PFSK-1 (cell line): ENCODE results near the gene KLHL21.

ENCODE experiments used
- FOXP2 ChIP-seq: optimal IDR thresholded peaks from 2 replicates; pipeline ENCODE3; 2011; ENCODE audit warnings: borderline replicate concordance, control low read depth, inconsistent platforms; ENCODE audit not compliant: insufficient read depth; ENCODE audit errors: extremely low read length, extremely low read depth
- POLR2AphosphoS5 ChIP-seq: IDR thresholded peaks from 2 replicates; pipeline ENCODE4 v1.6.1; 2012; ENCODE audit warnings: low read depth, mild to moderate bottlenecking, control low read depth, low read length, moderate library complexity
- SIN3A ChIP-seq: IDR thresholded peaks from 2 replicates; pipeline ENCODE4 v1.6.1; 2012; ENCODE audit warnings: mild to moderate bottlenecking, low read length, moderate library complexity, borderline replicate concordance; ENCODE audit not compliant: insufficient read depth
- TAF1 ChIP-seq: IDR thresholded peaks from 2 replicates; pipeline ENCODE4 v1.6.1; 2012; ENCODE audit warnings: low read length, control low read depth, borderline replicate concordance; ENCODE audit not compliant: insufficient read depth
- TF ChIP-seq, protein P1 (sequence below), 2 experiments: IDR thresholded peaks; 2 replicates each; pipeline versions ENCODE4 v1.6.1 to v1.8.0; 2011 to 2012; ENCODE audit warnings: low read depth in 2 of 2, low read length in 2 of 2, control low read depth in 1 of 2, inconsistent platforms in 1 of 2, mild to moderate bottlenecking in 1 of 2, moderate library complexity in 1 of 2; ENCODE audit not compliant: insufficient read depth in 1 of 2

The KLHL21 gene

DNA sequence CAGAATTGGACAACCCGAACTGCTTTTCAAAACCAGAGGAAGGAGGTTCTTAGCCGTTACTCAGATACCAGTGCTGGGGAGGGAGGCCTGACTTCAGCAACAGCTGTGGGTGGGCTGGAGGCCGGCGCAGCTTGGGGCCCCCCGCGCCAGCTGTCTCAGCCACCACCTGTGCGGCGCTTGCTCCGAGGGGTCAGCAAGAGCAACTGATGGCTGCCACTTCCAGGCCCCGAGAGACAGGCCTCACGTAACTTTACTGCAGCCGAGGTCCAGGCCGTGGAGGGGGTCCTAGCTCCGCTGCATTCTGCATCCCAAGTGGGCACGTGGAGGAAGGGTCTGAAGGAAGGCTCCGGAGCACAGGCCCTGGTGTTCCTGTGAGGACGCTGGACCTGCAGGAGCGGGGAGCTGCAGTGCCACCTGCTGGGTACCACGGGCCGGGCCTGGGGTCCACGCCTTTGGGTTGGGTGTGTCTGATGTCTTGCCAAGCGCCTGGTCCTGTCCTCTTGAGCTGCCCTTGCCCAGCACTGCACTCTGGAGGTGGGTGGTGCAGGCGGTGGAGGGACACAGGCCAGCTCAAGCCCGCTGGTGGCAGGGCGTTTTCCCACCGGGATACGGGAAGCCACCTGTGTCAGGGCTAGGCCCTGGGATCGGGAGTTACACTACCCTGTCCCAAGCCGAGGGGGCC lies 31.8 kb upstream of the KLHL21 start:
- TF ChIP-seq, protein P1, sequence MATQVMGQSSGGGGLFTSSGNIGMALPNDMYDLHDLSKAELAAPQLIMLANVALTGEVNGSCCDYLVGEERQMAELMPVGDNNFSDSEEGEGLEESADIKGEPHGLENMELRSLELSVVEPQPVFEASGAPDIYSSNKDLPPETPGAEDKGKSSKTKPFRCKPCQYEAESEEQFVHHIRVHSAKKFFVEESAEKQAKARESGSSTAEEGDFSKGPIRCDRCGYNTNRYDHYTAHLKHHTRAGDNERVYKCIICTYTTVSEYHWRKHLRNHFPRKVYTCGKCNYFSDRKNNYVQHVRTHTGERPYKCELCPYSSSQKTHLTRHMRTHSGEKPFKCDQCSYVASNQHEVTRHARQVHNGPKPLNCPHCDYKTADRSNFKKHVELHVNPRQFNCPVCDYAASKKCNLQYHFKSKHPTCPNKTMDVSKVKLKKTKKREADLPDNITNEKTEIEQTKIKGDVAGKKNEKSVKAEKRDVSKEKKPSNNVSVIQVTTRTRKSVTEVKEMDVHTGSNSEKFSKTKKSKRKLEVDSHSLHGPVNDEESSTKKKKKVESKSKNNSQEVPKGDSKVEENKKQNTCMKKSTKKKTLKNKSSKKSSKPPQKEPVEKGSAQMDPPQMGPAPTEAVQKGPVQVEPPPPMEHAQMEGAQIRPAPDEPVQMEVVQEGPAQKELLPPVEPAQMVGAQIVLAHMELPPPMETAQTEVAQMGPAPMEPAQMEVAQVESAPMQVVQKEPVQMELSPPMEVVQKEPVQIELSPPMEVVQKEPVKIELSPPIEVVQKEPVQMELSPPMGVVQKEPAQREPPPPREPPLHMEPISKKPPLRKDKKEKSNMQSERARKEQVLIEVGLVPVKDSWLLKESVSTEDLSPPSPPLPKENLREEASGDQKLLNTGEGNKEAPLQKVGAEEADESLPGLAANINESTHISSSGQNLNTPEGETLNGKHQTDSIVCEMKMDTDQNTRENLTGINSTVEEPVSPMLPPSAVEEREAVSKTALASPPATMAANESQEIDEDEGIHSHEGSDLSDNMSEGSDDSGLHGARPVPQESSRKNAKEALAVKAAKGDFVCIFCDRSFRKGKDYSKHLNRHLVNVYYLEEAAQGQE (IDR thresholded peaks at IDR 0.05; ENCODE audit: insufficient read depth in 1 of 2, low read depth in 2 of 2, low read length in 2 of 2) = no peak
- TF ChIP-seq POLR2AphosphoS5 (no peak), FOXP2 (no peak), SIN3A (no peak), TAF1 (no peak)

- TF ChIP-seq, protein P1 (IDR thresholded peaks at IDR 0.05; ENCODE audit: insufficient read depth in 1 of 2, low read depth in 2 of 2, low read length in 2 of 2) = no peak
- TF ChIP-seq FOXP2 (no peak), SIN3A (no peak), TAF1 (no peak), POLR2AphosphoS5 (no peak)
Observed at GRCh38 chr1:6632588-6633514, 30.2 kb upstream of the KLHL21 start.

DNA sequence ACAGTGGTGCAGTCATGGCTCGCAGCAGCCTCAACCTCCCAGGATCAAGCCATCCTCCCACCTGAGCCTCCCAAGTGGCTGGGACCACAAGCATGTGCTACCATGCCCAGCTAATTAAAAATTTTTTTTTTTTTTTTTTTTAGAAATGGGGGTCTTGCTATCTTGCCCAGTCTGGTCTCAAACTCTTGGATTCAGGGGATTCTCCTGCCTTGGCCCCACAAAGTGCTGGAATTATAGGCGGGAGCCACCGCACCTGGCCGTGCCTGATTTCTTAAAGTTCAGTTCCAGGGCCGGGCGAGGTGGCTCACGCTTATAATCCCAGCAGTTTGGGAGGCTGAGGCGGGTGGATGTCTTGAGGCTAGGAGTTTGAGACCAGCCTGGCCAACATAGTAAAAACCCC lies 28.4 kb upstream of the KLHL21 start:
- no peak for TF ChIP-seq POLR2AphosphoS5
- no peak for TF ChIP-seq TAF1
- no peak for TF ChIP-seq SIN3A
- TF ChIP-seq, protein P1 (IDR thresholded peaks at IDR 0.05; ENCODE audit: insufficient read depth in 1 of 2, low read depth in 2 of 2, low read length in 2 of 2) = no peak

GRCh38 chr1:6630027-6630426 lies 27.4 kb upstream of the KLHL21 start:
- TF ChIP-seq, protein P1 (IDR thresholded peaks at IDR 0.05; ENCODE audit: insufficient read depth in 1 of 2, low read depth in 2 of 2, low read length in 2 of 2) = no peak
- TF ChIP-seq SIN3A (no peak), TAF1 (no peak), FOXP2 (no peak), POLR2AphosphoS5 (no peak)
